ENCODE results near the gene ACOT13. TPM values are rescaled to one million over a fixed set of nuclear protein-coding genes. Genes with fewer than 3 reads are reported as not detected.

The ACOT13 gene
- total RNA-seq, 2 donors from 2014 or later, result 2.6 to 3.4 TPM

DNA sequence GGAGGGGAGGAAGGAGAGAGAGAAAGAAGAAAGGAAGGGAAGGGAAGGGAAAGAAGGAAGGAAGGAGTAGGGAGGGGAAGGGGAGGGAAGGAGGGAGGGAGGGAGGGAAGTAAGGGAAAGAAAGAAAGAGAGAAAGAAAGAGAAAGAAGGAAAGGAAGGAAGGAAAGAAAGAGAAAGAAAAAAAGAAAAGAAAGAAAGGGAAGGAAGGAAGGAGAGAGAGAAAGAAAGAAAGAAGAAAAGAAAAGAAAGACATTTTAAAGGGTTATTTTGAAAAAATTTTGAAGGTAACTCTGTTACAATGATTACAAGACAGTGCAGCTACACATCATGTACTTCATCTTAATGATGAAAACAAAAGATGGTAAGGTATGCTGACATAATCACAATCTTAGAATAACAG is 24.8 kb upstream of the ACOT13 start:
- Histone ChIP-seq H3K36me3 (replicated peaks in 1 of 2; ENCODE audit: insufficient read depth in 1 of 2, low read depth in 2 of 2) (no peaks in the 10 kb centered on the region), H3K9me3 (no peaks in the 10 kb centered on the region), H3K27ac (no peak overlapping the region), H3K4me1 (peaks cover 11% of the 10 kb centered on the region), H3K4me3 (no peak overlapping the region), H3K27me3 (no peaks in the 10 kb centered on the region)
- DNase-seq (no peak), ATAC-seq (no peak)
- intact Hi-C loops (cut with DNase I), result no loop called here
- TF ChIP-seq CTCF (IDR thresholded peaks at IDR 0.05) (no peak), POLR2A (IDR thresholded peaks at IDR 0.05) (no peak)

GRCh38 chr6:24643920-24644319 is 23.0 kb upstream of the ACOT13 start:
- DNase-seq, result no peak
- Histone ChIP-seq H3K36me3 (replicated peaks in 1 of 2; ENCODE audit: insufficient read depth in 1 of 2, low read depth in 2 of 2) (no peaks in the 10 kb centered on the region), H3K9me3 (no peaks in the 10 kb centered on the region), H3K4me1 (peaks cover 11% of the 10 kb centered on the region), H3K27me3 (no peaks in the 10 kb centered on the region), H3K27ac (no peak overlapping the region), H3K4me3 (no peak overlapping the region)
- no peak for ATAC-seq
- intact Hi-C loops (cut with DNase I), result no loop called here
- 58 to 63% methylated on average over 6 to 7 of the region's 7 CpGs for WGBS, 2 donors
- TF ChIP-seq POLR2A (IDR thresholded peaks at IDR 0.05) (no peak), CTCF (IDR thresholded peaks at IDR 0.05) (no peak)

DNA sequence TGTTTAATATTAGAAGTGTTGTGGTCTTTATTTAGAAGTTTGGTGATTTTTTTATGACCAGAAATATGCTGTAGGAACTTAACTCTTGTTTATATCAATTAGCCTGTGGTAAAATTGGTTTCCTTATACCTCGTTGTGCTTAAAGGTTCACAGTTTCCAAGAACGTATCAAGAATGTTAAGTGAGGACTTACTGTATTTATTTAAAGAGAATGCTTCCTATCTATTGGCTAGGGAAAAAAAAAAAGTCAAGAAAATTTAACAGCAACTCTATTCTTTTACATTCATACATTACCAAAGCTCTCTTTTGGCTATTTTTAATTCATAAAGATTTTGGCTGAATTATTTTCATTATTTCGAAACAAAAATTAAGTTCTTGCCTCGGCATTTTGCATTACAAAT is 22.5 kb upstream of the ACOT13 start:
- intact Hi-C loops (cut with DNase I), result no loop called here
- Histone ChIP-seq H3K4me1 (peaks cover 11% of the 10 kb centered on the region), H3K27ac (no peak overlapping the region), H3K9me3 (no peaks in the 10 kb centered on the region), H3K36me3 (replicated peaks in 1 of 2; ENCODE audit: insufficient read depth in 1 of 2, low read depth in 2 of 2) (no peaks in the 10 kb centered on the region), H3K27me3 (no peaks in the 10 kb centered on the region), H3K4me3 (no peak overlapping the region)
- 59 to 63% methylated on average over 4 of the region's 4 CpGs for WGBS, 2 donors
- TF ChIP-seq CTCF (IDR thresholded peaks at IDR 0.05) (no peak), POLR2A (IDR thresholded peaks at IDR 0.05) (no peak)
- DNase-seq (no peak), ATAC-seq (no peak)

DNA sequence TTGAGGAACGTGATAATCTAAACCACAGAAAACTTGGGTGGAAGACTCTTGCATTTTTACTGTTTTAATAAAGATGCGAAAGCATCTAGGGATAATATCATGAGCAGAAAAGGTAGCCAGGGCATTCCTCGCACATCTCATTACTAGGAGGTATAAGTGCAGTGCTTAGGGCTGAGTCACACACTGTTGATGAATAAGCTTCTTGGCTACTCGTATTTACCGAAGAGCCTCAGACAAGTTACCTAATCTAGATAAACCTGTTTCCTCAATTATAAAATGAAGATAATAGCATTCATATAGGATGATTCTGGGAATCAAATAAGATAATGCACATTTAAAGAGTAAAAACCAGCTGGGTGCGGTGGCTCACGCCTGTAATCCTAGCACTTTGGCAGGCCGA is 20.1 kb upstream of the ACOT13 start:
- WGBS, 2 donors, result 68 to 83% methylated on average over 8 of the region's 8 CpGs
- no peaks in the 10 kb centered on the region for H3K27me3 ChIP-seq
- no peak overlapping the region for H3K4me3 ChIP-seq
- peaks cover 17% of the 10 kb centered on the region for H3K4me1 ChIP-seq
- TF ChIP-seq POLR2A (IDR thresholded peaks at IDR 0.05), result no peak
- TF ChIP-seq CTCF (IDR thresholded peaks at IDR 0.05), result no peak
- no peak for DNase-seq
- intact Hi-C loops (cut with DNase I), result no loop called here
- no peaks in the 10 kb centered on the region for H3K36me3 ChIP-seq (replicated peaks in 1 of 2; ENCODE audit: insufficient read depth in 1 of 2, low read depth in 2 of 2)
- no peak for ATAC-seq
- H3K9me3 ChIP-seq, result no peaks in the 10 kb centered on the region
- H3K27ac ChIP-seq, result peak overlapping the region in 1 of 4 donors; percentile 72

GRCh38 chr6:24648276-24648675 is 18.6 kb upstream of the ACOT13 start:
- no peaks in the 10 kb centered on the region for H3K9me3 ChIP-seq
- H3K4me3 ChIP-seq, result no peak overlapping the region
- no peak for TF ChIP-seq CTCF (IDR thresholded peaks at IDR 0.05)
- 94 to 95% methylated on average over 5 of the region's 5 CpGs for WGBS, 2 donors
- H3K27ac ChIP-seq, result no peak overlapping the region
- intact Hi-C loops (cut with DNase I), result no loop called here
- no peak for ATAC-seq
- H3K36me3 ChIP-seq (replicated peaks in 1 of 2; ENCODE audit: insufficient read depth in 1 of 2, low read depth in 2 of 2), result peaks cover 0 to 6% of the 10 kb centered on the region in 2 donors
- H3K27me3 ChIP-seq, result no peaks in the 10 kb centered on the region
- no peak for DNase-seq
- H3K4me1 ChIP-seq, result peaks cover 17% of the 10 kb centered on the region
